Glomerular endothelial cell (primary cell): ENCODE results near the gene MRE11. TPM values are rescaled to one million over a fixed set of nuclear protein-coding genes. Genes with fewer than 3 reads are reported as not detected.

Source experiments
- DNase-seq: peaks from one replicate; pipeline ENCODE4 v3.0.0-alpha.2; 2011; ENCODE audit warnings: low read depth, low spot score; ENCODE audit errors: extremely low read depth
- total RNA-seq: library from RNA; depleted of rRNA; stranded (reverse); fragments of >200 nt; gene quantifications from 2 replicates; pipeline ENCODE4 v1.2.3, GENCODE V29; 2015

Gene MRE11
- total RNA-seq: 9.5 and 10.8 TPM in 2 replicates

- DNase-seq: peak; percentile 86
These were observed at the start of gene MRE11, which contains the start of gene ANKRD49 for GRCh38 chr11:94493281-94494125. MRE11 (minus strand) TSS chr11:94493844; CDS start chr11:94492801, 1,043 bp downstream. ANKRD49 (plus strand) TSS chr11:94493984; CDS start chr11:94496694, 2,710 bp downstream.

- DNase-seq: no peak
These were observed 45.8 kb upstream of the MRE11 start for GRCh38 chr11:94539420-94539819.

- DNase-seq: no peak
These were observed 43.5 kb upstream of the MRE11 start for GRCh38 chr11:94537031-94537600.

GRCh38 chr11:94536386-94536785 is 42.7 kb upstream of the MRE11 start:
- no peak for DNase-seq

- DNase-seq: no peak
These were observed 40.3 kb upstream of the MRE11 start for GRCh38 chr11:94533696-94534630.

GRCh38 chr11:94533206-94533605 is 39.6 kb upstream of the MRE11 start:
- no peak for DNase-seq

- no peak for DNase-seq
These were observed 38.6 kb upstream of the MRE11 start for GRCh38 chr11:94532211-94532610.

- DNase-seq: no peak
These were observed 34.9 kb upstream of the MRE11 start for GRCh38 chr11:94528551-94528950.

GRCh38 chr11:94526645-94527438 is 33.2 kb upstream of the MRE11 start:
- DNase-seq: no peak

- no peak for DNase-seq
These were observed 32.1 kb upstream of the MRE11 start for GRCh38 chr11:94525546-94526324.

GRCh38 chr11:94524341-94524740 is 30.7 kb upstream of the MRE11 start:
- DNase-seq: no peak

- no peak for DNase-seq
These were observed 28.0 kb upstream of the MRE11 start for GRCh38 chr11:94521684-94522083.

- DNase-seq: no peak
These were observed 25.9 kb upstream of the MRE11 start for GRCh38 chr11:94519478-94520084.

GRCh38 chr11:94518300-94518699 is 24.7 kb upstream of the MRE11 start:
- no peak for DNase-seq

GRCh38 chr11:94516725-94517124 is 23.1 kb upstream of the MRE11 start:
- DNase-seq: no peak

GRCh38 chr11:94515398-94515797 is 21.8 kb upstream of the MRE11 start:
- no peak for DNase-seq

GRCh38 chr11:94513091-94513490 is 19.4 kb upstream of the MRE11 start:
- DNase-seq: no peak

GRCh38 chr11:94511932-94512781 is 18.5 kb upstream of the MRE11 start, which contains the start of gene C11orf97:
C11orf97 (plus strand) TSS chr11:94512461; CDS start chr11:94512529, 68 bp downstream.
- DNase-seq: no peak
